ENCODE data around the gene PDCD11. TPM values are rescaled to one million over a fixed set of nuclear protein-coding genes. Genes with fewer than 3 reads are reported as not detected.

Gene PDCD11
- total RNA-seq, 2 donors from 2014 or later = 62.3 to 65.8 TPM

GRCh38 chr10:103451091-103451813, 54.8 kb downstream of the PDCD11 start:
- no peaks in the 10 kb centered on the region for H3K4me1 ChIP-seq (ENCODE audit: control insufficient read depth, insufficient read depth, low read length)
- Mint-ChIP-seq H3K4me1 (no peaks in the 10 kb centered on the region), H3K9me3 (no peaks in the 10 kb centered on the region), H3K27ac (no peak overlapping the region), H3K27me3 (ENCODE audit: insufficient read depth) (no peaks in the 10 kb centered on the region), H3K36me3 (ENCODE audit: low read depth) (peaks cover 21% of the 10 kb centered on the region), H3K4me3 (no peak overlapping the region)
- no peaks in the 10 kb centered on the region for H3K27me3 ChIP-seq (ENCODE audit: control insufficient read depth, insufficient read depth, low read length, poor library complexity, severe bottlenecking)
- no peak overlapping the region for H3K4me3 ChIP-seq (ENCODE audit: low read length)
- H3K9ac ChIP-seq (ENCODE audit: extremely low read depth, low read length, poor library complexity, severe bottlenecking) = no peak overlapping the region
- peaks cover 11% of the 10 kb centered on the region for H3K36me3 ChIP-seq (ENCODE audit: control insufficient read depth, insufficient read depth, low read length)
- H3K27ac ChIP-seq (ENCODE audit: low read depth, low read length) = no peak overlapping the region
- no peaks in the 10 kb centered on the region for H3K9me3 ChIP-seq (ENCODE audit: control insufficient read depth, low read length)
- TF ChIP-seq, protein P1, sequence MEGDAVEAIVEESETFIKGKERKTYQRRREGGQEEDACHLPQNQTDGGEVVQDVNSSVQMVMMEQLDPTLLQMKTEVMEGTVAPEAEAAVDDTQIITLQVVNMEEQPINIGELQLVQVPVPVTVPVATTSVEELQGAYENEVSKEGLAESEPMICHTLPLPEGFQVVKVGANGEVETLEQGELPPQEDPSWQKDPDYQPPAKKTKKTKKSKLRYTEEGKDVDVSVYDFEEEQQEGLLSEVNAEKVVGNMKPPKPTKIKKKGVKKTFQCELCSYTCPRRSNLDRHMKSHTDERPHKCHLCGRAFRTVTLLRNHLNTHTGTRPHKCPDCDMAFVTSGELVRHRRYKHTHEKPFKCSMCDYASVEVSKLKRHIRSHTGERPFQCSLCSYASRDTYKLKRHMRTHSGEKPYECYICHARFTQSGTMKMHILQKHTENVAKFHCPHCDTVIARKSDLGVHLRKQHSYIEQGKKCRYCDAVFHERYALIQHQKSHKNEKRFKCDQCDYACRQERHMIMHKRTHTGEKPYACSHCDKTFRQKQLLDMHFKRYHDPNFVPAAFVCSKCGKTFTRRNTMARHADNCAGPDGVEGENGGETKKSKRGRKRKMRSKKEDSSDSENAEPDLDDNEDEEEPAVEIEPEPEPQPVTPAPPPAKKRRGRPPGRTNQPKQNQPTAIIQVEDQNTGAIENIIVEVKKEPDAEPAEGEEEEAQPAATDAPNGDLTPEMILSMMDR (conservative IDR thresholded peaks at IDR 0.05) = no peak
- no peak for DNase-seq
- 71 to 92% methylated on average over 4 to 14 of the region's 14 CpGs for WGBS, 2 experiments (ENCODE audit: insufficient coverage in 1 of 2, insufficient read length in 1 of 2)

DNA sequence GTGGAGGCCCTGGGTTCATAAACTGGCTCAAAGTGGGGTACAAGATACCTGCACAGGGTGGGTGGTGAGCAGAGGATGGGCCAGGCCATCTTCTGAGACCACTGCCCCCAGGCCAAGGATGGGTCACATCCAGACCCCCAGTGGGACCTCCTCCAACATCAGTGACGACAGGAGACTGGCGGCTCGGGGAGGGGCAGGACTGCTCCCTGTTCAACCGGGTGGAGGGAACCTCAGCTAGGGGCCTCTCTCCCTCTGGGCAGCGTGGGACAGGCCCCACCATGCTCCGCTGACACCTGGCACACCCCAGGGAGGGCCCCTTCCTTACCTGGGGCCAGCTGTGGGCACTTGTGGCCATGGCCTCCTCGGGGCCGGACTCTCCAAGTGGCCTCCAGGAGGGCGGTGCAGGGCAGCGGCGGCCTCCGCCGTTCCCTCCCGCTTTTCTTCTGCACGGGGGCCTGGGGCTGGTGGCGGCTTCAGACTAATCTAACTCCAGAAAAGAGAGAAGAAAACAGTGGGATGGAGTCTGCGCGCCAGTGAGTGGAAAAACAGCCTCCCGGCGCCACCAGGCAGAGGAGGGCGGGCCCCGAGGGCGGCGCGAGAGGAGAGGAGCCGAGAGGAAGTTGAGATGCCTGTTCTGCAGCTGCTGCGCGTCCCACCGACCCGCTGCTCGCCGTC, 55.5 kb downstream of the PDCD11 start, which contains the start of gene CALHM2:
TSS of gene CALHM2 (minus strand) at position 540 of the 675 bp plus-strand sequence. CDS start 2,429 bp downstream, outside the sequence.
- no peak within 1 kb of the TSS for H3K27ac ChIP-seq (ENCODE audit: low read depth, low read length)
- 66 to 73% methylated on average over 8 to 32 of the region's 32 CpGs for WGBS, 2 experiments (ENCODE audit: insufficient coverage in 1 of 2, insufficient read length in 1 of 2)

GRCh38 chr10:103452506-103453230, 56.2 kb downstream of the PDCD11 start:
- Histone ChIP-seq H3K36me3 (ENCODE audit: control insufficient read depth, insufficient read depth, low read length) (peaks cover 2% of the 10 kb centered on the region), H3K27me3 (ENCODE audit: control insufficient read depth, insufficient read depth, low read length, poor library complexity, severe bottlenecking) (no peaks in the 10 kb centered on the region), H3K27ac (ENCODE audit: low read depth, low read length) (no peak overlapping the region), H3K4me1 (ENCODE audit: control insufficient read depth, insufficient read depth, low read length) (no peaks in the 10 kb centered on the region), H3K9me3 (ENCODE audit: control insufficient read depth, low read length) (no peaks in the 10 kb centered on the region), H3K4me3 (ENCODE audit: low read length) (no peak overlapping the region), H3K9ac (ENCODE audit: extremely low read depth, low read length, poor library complexity, severe bottlenecking) (no peak overlapping the region)
- Mint-ChIP-seq H3K9me3 (no peaks in the 10 kb centered on the region), H3K27me3 (ENCODE audit: insufficient read depth) (no peaks in the 10 kb centered on the region), H3K27ac (no peak overlapping the region), H3K36me3 (ENCODE audit: low read depth) (peaks cover 8% of the 10 kb centered on the region), H3K4me3 (peak overlapping the region; percentile 23), H3K4me1 (no peaks in the 10 kb centered on the region)
- TF ChIP-seq, protein P1 (conservative IDR thresholded peaks at IDR 0.05) = no peak
- DNase-seq = no peak
- WGBS, 2 experiments (ENCODE audit: insufficient coverage in 1 of 2, insufficient read length in 1 of 2) = 77 to 89% methylated on average over 19 to 27 of the region's 27 CpGs

More for the DNA sequence above, 55.5 kb downstream of the PDCD11 start, which contains the start of gene CALHM2:
- Mint-ChIP-seq H3K27ac (no peak within 1 kb of the TSS), H3K27me3 (ENCODE audit: insufficient read depth) (no peaks in the 10 kb centered on the region), H3K36me3 (ENCODE audit: low read depth) (peaks cover 15% of the 10 kb centered on the region), H3K4me1 (no peaks in the 10 kb centered on the region), H3K9me3 (no peaks in the 10 kb centered on the region), H3K4me3 (peak within 1 kb of the TSS; percentile 23)
- no peaks in the 10 kb centered on the region for H3K4me1 ChIP-seq (ENCODE audit: control insufficient read depth, insufficient read depth, low read length)
- H3K36me3 ChIP-seq (ENCODE audit: control insufficient read depth, insufficient read depth, low read length) = peaks cover 9% of the 10 kb centered on the region
- peak; percentile 86 for DNase-seq
- no peak within 1 kb of the TSS for H3K9ac ChIP-seq (ENCODE audit: extremely low read depth, low read length, poor library complexity, severe bottlenecking)
- H3K27me3 ChIP-seq (ENCODE audit: control insufficient read depth, insufficient read depth, low read length, poor library complexity, severe bottlenecking) = no peaks in the 10 kb centered on the region
- TF ChIP-seq, protein P1 (conservative IDR thresholded peaks at IDR 0.05) = no peak
- H3K9me3 ChIP-seq (ENCODE audit: control insufficient read depth, low read length) = no peaks in the 10 kb centered on the region
- H3K4me3 ChIP-seq (ENCODE audit: low read length) = no peak within 1 kb of the TSS

Data from endodermal cell (in vitro differentiated cells).